ENCODE data around the gene TMEM272. TPM values are rescaled to one million over a fixed set of nuclear protein-coding genes. Genes with fewer than 3 reads are reported as not detected.

The TMEM272 gene
- total and polyA plus RNA-seq, 2 of the 13 experiments (the other 11 are each of a cell fraction or from before 2014, with no cell fraction given), result 0.37 to 0.62 TPM

GRCh38 chr13:51803422-51804294 lies 41.3 kb downstream of the TMEM272 start, which contains the start of gene DHRS12 (continued):
- TF ChIP-seq ZBTB49 (CRISPR knock-in tag; IDR thresholded peaks at IDR 0.05; ENCODE audit: borderline replicate concordance) (no peak), ZNF780A (CRISPR knock-in tag; IDR thresholded peaks at IDR 0.05) (no peak), ZNF770 (CRISPR knock-in tag; IDR thresholded peaks at IDR 0.05) (peak; percentile 61; the same call in 1 of the 2 replicates), SMARCE1 (IDR thresholded peaks at IDR 0.05; ENCODE audit: borderline replicate concordance) (no peak), ZSCAN12 (CRISPR knock-in tag; IDR thresholded peaks at IDR 0.05) (no peak), GATA4 (IDR thresholded peaks at IDR 0.05; ENCODE audit: borderline replicate concordance, low read depth) (peak; percentile 35; the same call in 1 of the 2 replicates), ARID4A (CRISPR knock-in tag; IDR thresholded peaks at IDR 0.05; ENCODE audit: borderline replicate concordance) (peak; percentile 78), TEF (CRISPR knock-in tag; IDR thresholded peaks at IDR 0.05) (peak; percentile 87), DMAP1 (CRISPR knock-in tag; IDR thresholded peaks at IDR 0.05) (peak; percentile 76), PITX1 (CRISPR knock-in tag; IDR thresholded peaks at IDR 0.05) (peak; percentile 6; the same call in 1 of the 2 replicates), ELF4 (CRISPR knock-in tag; IDR thresholded peaks at IDR 0.05; ENCODE audit: borderline replicate concordance) (no peak)
- TF ChIP-seq, protein P1, sequence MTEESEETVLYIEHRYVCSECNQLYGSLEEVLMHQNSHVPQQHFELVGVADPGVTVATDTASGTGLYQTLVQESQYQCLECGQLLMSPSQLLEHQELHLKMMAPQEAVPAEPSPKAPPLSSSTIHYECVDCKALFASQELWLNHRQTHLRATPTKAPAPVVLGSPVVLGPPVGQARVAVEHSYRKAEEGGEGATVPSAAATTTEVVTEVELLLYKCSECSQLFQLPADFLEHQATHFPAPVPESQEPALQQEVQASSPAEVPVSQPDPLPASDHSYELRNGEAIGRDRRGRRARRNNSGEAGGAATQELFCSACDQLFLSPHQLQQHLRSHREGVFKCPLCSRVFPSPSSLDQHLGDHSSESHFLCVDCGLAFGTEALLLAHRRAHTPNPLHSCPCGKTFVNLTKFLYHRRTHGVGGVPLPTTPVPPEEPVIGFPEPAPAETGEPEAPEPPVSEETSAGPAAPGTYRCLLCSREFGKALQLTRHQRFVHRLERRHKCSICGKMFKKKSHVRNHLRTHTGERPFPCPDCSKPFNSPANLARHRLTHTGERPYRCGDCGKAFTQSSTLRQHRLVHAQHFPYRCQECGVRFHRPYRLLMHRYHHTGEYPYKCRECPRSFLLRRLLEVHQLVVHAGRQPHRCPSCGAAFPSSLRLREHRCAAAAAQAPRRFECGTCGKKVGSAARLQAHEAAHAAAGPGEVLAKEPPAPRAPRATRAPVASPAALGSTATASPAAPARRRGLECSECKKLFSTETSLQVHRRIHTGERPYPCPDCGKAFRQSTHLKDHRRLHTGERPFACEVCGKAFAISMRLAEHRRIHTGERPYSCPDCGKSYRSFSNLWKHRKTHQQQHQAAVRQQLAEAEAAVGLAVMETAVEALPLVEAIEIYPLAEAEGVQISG (CRISPR knock-in tag; IDR thresholded peaks at IDR 0.05), result peak; percentile 84
- TF ChIP-seq, protein P2, sequence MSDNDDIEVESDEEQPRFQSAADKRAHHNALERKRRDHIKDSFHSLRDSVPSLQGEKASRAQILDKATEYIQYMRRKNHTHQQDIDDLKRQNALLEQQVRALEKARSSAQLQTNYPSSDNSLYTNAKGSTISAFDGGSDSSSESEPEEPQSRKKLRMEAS (IDR thresholded peaks at IDR 0.05), result peak; percentile 74

Measured in HepG2 (cell line).